GM18517 (cell line): ENCODE measurements around the gene CNTN4.
"Not testable (repeated sequence)": the region's sequence is repeated elsewhere in the genome, so short reads cannot be mapped to it uniquely, and the experiment has no call there.

ENCODE experiments used
- ATAC-seq: cut with Tn5 transposase; IDR thresholded peaks from one replicate; pipeline ENCODE4 v1.9.1; 2021; ENCODE audit warnings: mild to moderate bottlenecking, moderate library complexity; ENCODE audit not compliant: unreplicated experiment

The CNTN4 gene

DNA sequence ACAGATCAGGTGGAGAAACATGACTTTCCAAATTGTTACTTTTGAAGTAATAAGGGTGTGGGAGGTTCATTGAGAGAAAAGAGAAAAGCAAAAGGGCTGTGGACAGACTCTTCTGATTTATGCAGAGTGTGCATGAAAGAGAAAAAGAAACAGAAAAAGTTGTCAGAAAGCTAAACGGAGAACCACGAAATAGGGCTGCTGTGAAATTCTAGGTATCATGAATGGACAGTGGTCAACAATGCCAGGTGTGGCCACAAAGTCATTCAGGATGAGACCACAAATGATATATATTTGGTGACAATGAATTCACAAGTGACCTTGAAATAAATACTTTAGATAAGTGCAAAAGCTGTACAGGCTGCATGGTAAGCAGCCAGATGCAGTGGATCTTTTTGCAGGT lies 841.4 kb downstream of the CNTN4 start:
- no peak for ATAC-seq

DNA sequence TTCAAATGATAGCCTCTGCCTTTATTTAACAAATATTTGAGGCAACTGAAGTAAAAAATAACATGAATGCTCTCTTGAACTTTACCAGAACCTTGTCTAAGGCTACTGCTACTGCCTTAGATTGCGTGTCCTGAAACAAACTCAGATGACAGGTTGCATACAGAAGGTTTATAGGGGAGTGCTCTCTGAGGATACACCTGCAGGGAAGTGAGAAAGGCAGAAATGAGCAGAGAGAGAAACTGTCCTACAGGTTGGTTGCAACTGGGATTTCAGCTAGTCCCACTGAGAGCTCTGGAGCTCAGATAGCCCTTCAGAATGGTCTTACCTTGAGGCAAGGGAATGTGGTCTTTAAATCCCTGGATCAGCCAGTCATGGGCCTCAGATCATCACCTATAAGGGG lies 846.0 kb downstream of the CNTN4 start:
- peak; percentile 88 for ATAC-seq

DNA sequence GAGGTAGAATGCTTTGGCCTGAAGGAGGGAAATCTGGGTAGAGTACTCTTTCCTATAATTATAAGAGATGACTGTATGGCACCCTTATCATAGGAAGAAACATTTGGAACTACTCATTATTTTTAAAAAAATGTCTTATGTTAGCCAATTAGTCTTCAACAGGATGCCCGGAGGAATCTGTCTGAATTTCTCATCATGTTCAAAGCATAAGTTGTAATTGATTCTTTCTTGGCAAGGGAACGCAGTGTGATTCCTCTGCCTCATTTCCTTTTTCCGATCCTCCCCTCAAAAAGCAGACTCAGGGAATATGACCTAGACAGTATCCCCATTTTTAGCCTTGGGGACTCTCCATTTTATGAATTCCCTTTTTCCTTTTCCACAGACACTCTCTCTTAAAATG lies 846.5 kb downstream of the CNTN4 start:
- no peak for ATAC-seq

DNA sequence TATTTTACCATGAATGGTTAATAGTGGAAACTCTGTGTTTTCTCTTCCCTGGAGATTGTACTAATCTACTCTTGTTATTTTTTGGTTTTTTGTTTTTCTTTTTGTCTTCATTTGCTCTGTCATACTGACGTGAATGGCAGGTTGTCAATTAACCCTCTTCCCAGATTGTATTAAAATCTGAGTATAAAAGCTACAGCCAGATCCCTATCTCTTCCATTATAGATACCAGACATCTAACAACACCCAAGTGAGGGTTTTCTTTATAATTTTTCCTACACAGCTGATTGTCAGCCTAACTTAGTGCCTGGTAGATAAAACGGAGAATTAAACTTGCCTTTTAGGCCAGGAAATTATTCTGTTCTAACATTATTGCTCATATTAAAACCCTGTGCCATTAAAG lies 848.9 kb downstream of the CNTN4 start:
- no peak for ATAC-seq

DNA sequence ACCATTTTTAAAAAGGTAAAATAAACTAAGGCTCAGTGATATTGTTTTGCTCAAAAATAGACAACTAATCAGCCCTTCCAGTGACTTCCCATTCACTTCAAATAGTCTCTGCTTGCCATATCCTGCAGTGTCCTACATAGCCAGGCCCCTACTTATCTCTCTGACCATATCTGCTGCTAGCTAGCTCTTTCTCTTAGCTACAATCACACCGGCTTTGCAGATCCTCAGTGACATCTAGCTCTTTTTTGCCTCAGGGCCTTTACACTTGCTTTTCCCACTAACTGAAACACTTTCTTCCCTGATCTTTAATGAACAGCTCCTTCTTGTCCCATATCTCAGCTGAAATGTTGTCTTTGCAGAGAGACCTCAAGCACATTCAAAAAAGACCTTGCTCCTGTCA lies 850.2 kb downstream of the CNTN4 start:
- ATAC-seq = no peak

DNA sequence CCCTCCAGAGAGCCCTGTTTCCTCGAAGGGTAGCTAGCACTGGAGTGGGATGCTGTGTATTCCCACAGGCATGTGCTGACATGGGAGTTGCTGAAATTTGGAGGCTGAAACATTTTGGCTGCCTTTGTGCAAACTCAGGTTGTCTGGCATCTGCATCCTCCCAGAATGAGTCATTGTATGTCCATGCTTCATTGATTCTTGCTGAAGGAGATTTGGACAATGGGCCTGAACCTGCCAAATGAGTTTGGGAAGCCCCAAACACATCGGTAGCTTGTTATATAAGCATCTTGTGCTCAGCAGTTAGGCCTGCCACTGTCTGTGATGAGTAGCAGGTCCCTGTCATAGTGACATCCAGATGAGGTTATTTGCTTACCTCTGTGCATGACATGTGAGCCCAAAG lies 851.5 kb downstream of the CNTN4 start:
- ATAC-seq = no peak

DNA sequence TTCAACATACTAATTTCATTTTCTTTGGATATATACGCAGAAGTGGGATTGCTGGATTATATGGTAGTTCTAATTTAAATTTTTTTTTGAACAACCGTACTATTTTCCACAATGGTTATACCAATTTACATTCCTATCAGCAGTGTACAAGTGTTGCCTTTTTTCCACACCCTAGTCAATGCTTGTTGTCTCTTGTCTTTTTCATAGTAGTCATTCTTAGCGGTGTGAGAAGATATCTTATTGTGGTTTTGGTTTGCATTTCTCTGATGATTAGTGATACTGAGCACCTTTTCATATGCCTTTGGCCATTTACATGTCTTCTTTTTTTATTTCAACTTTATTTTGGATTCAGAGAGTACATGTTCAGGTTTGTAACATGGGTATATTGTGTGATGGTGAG lies 858.4 kb downstream of the CNTN4 start:
- no peak for ATAC-seq

DNA sequence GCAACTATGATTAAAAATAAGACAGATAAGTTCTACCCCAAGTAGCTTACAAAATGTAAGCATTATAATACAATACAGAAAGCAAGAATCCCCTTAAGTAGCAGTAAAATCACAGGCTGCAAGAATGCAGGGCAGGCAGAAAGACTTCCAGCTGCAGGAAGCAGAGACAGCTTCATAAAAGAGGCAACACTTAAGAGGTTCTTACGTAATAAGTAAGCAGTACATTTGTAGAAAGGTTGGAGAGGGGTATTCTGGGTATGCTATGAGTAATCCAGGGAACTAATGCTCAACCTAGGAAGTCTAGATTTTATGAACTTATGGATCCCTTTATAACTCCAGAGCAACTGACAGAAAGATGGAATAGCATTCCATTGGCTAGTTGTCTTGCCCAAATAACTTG lies 859.9 kb downstream of the CNTN4 start:
- no peak for ATAC-seq

DNA sequence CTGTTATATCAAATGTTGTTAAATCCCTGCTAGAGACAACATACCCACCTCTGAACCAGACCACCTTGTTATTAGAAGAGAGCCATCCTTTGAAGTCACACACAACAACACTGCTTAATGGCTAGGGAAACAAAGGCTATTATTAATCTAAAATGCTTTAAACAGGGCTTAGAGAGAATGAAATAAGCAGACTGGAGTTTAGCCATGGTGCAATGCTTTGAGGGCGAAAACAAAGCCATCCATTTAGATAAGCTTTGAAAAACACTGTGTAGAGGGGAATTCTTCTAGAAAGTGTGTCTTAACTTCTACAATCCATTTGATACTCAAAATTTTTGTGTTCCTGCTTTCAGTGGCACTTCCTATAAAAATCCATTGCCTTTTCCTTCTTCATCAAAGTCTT lies 862.9 kb downstream of the CNTN4 start:
- no peak for ATAC-seq

DNA sequence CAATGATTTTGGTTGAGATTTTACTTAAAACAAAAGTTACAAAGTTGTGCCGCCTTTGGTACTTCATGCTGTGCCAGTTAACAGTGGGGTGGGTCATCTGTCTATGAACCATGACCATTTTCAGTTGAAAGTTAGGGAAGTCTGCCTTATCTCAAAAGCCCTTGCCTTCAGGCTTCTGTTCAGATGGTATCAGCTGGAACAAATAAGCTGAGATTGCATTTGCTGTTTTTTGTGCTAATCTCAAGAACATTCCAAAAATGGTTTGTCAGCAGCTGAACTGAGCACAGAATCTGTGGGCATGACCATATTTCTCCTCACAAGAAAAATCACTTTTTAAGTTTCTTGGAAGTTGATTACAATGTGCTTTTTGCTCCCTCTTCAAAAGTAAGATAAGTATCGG lies 869.2 kb downstream of the CNTN4 start:
- no peak for ATAC-seq

DNA sequence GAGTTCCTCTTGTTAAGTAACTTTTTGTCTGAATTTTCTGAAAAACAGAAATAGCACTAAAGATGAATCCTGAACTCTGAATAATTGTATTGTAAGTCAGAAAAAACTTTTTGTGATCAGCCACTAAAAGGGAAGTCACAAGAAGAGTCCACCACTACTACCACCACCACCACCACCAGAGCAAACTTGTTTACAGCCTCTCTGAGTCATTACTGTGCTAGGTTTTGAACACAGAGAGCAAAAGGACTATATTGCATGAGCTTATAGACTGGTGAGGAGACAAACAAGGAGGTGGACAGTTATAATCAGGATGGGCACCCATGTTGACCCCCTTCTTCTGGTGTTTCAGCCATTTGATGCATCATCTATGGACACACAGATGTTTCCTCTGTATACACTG lies 869.8 kb downstream of the CNTN4 start:
- ATAC-seq = no peak

DNA sequence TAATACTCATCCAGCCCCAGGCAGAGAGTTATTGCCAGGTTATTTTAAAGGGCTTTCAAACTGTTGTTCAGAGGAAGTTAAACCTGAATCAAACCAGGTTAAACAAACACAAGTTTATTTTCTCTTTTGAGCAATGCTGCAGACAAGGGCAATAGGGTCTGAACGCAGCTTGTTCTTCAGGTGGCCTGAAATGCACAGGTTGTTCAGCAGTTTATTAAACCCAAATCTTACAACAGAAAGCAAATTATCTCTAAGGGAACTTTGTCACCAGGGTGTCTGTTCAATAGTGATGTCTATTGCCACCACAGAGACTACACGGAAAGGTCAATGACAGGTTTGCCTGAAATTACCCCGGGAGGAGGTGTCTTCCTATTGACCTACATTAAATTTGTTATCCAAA lies 877.5 kb downstream of the CNTN4 start:
- no peak for ATAC-seq

DNA sequence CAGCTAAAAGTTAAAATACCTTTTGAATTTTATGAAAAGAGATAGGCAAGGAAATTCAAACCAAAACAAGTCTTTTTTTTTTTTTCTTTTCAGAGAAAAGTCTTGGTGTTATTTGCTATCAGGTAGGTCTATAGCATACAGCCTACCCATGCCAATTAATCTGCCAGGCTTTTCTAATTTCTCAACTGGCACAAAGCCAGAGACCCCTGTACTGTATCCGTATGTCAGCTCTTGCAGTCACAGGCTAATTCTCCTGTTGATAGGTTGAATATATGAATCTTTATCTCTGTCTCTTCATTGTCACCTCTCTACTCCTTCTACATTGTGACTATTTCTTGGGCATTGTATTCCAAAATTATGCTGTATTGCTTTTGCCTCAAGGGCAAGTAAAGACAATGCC lies 878.1 kb downstream of the CNTN4 start:
- ATAC-seq = no peak

DNA sequence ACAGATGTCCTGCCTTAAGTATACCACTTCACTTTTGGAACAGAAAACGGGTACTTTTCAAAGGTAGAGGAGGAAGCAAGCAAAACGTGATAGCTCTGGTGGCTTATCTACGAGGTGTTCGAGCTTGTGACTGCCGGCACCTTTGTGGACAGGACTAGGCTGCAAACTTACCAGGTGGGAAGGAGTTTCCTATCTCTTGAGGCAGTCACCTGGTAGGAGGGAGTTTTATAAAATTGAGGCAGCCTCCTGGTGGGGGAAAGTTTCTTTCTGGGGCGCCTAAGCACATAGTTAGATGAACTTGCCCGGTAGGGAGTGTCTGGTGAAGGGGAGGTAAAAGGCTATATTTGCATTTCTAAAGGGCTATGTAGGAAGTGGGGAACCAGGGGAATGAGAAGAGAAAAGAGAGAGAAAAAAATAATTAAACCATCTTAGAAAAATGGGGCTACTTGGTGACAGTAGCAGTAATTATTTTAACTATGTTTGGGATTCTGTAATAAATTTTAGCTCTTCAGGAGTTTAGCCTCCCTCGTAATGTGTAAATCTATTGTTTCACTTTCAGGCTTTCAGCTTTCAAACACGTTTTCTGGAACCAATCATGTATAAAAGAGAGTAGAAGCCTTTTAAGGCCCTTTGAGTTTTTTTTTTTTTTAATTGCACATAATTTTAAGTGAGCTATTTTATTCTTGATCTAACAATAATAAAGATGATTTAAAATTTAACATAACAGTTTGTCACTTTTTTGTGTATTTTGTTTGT lies 880.5 kb downstream of the CNTN4 start:
- ATAC-seq = no peak

DNA sequence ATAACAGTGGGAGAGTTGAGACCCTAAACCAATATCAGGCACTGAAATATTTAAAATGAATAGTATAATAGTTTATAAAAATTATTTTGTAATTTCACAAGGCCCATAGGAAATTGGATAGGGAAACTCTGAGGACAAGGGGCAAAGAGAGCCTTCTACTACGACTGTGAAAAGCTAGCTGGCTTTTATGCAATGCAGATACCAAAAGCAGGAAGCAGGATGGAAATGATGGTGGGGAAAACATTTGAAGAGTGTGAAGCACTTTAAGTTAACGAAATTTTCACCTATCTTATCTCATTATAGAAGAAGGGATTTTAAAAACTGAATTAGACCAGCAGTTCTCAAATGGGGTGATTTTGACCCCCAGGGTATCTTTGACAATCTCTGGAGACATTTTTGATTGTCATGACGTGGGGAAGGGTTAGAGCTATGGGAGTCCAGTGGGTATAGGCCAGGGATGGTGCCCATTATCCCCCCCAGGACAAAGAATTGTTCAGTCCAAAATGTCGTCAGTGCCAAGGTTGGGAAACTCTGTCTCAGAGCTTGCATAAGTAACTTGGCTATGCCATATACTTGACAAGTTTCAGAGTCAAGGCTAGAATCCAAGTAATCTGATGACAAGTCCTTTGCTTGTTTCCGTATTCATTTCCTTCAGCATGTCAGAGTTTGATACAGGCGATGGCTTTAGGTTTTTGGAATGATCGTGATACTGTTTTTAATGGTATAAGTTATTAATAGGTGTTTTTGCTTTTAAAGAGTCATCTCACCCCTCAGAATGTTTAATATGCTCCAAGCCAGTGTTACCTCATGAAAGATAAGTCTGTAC lies 885.6 kb downstream of the CNTN4 start:
- ATAC-seq = no peak

DNA sequence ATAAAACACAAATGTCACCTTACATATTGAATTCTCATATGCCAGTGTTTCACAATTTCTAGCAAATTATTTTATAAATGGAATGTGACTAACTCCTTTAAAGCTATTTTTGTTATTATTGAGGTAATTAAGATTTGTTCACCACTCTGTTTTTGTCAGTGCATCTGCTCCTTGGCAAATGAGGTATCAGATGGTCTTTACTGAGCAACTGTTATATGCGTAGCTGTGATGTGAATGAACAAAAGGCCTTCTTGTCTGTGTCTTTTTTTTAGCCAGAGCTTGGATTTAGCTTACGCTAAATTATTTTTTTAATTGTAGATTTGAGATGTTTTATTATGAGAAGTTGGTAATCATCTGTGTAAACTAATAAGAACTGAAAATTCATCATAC lies 886.2 kb downstream of the CNTN4 start:
- no peak for ATAC-seq

DNA sequence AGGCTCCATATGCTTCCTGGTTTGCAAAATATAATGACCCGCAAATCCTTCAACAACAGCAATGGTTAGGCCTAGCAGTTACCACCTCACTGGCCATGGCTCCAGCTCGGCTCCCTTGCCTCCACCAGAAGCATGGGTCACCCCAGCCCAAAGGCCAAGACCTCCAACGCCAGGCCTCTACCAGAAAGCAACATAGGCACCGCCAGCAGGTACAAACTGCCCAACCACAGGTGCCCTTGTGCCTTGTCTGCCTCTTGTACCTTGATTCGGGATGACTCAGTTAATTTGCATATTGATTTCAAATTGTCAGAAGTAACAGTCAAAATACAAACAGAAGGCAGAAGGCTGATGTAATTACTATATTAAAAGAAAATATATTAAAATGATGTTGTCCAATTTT lies 886.8 kb downstream of the CNTN4 start:
- no peak for ATAC-seq

DNA sequence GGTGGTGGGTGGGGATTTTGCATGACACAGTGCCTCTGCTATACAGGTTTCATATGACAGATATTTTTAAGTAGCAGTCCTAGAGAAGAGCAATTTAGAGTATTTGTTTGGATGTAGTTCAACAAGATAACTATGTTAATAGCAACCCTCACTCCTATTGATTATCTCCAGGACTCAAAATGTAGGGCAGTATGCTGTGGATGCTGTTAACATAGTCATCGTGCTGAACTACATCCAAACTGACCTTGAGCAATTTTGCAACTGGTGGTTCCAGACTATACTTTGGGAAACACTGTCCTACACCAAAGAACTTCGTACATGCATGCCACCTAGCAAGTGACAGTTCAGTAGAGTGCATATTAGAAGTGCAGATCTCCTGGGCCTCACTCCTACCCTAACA lies 893.9 kb downstream of the CNTN4 start:
- ATAC-seq = no peak

DNA sequence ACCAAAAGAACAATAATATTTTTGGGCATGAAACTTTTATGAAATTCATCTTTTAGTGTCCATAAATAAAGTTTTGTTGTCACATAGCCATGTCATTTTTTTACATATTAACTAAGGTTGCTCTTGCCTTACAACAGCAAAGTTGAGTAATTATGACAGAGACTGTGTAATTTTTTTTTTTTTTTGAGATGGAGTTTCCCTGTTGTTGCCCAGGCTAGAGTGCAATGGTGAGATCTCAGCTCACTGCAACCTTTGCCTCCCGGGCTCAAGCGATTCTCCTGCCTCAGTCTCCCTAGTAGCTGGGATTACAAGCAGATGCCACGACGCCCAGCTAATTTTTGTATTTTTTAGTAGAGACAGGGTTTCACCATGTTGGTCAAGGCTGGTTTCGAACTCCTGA lies 894.5 kb downstream of the CNTN4 start:
- ATAC-seq = not testable (repeated sequence)

DNA sequence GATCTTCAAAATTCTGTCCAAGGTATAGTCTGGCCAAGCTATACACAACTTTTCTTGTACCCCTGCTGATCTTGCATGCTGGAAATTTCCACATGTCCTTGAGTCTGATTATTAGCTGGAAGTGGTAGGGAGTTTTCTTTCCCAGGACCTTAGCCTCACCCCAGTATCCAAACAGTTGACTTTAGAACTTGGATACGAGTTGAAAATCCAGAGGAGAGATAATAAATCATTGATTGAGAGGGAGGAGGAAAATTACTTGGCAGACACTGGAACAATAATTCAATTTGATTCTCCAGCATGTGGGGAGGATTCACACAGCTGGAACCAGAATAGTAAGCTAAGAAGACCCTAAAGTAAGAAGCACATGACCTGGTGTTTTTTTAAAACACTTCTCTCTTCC lies 895.1 kb downstream of the CNTN4 start:
- ATAC-seq = no peak

DNA sequence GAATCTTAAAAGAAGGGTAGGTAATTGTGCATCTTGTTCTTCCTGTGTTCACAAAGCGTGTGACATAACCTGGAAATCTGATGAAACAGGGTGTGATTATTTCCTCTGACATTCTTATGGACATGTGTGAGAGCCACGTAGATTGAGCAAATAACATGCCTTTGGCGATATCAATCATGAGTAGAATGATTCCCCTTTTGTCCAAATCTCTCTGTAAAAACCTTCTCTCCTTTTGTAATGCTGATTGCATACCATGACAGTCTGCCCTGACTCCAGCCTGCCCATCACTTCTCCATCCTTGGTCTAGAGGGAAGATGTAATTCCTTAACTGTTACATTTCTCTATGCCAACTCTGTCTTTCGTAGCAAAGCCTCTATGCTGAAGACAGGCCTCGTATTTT lies 896.5 kb downstream of the CNTN4 start:
- ATAC-seq = no peak

DNA sequence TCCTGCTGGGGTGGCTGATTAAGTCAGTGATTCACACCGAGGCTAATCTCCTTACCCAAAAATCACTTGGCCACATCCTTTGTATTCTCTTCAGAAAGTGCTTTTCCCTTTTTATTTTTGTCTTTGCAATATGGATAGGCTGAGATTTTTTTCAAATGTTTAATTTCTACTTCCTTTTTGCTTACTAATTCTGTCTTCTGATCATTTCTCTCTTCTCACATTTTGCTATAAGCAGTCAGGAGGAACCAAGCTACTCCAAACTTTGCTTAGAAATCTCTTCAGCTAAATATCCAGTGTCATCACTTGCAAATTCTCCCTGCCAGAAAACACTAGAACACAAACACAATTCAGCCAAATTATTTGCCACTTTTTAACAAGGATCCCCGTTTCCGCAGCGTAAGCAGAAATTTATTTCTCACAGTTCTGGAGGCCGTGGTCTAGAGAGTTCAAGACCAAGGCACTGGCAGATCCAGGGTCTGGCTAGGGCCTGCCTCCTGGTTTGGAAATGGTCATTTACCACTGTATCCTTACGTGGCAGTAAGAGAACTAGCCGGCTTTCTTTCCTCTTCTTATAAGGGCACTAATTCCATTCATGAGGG lies 906.6 kb downstream of the CNTN4 start:
- ATAC-seq = no peak
